ENCODE results near the gene BNIPL. TPM values are rescaled to one million over a fixed set of nuclear protein-coding genes. Genes with fewer than 3 reads are reported as not detected.

BNIPL gene
- total and polyA plus RNA-seq, 2 of the 4 experiments (the other 2 are of a cell fraction) = under 0.01 to 0.38 TPM

- Histone ChIP-seq H3K9me3 (ENCODE audit: control insufficient read depth, insufficient read depth, low read length) (no peaks in the 10 kb centered on the region), H3K23ac (ENCODE audit: low read depth, low read length) (no peak overlapping the region), H2BK15ac (ENCODE audit: low read depth, low read length) (no peak overlapping the region), H2BK5ac (ENCODE audit: low read depth, low read length, poor library complexity, severe bottlenecking) (no peak overlapping the region), H2BK20ac (ENCODE audit: low read depth, low read length) (no peak overlapping the region), H4K20me1 (ENCODE audit: insufficient read depth, low read length) (peaks cover 56% of the 10 kb centered on the region), H4K5ac (ENCODE audit: low read depth, low read length) (no peak overlapping the region), H4K91ac (ENCODE audit: insufficient read depth, low read depth, low read length) (no peak overlapping the region), H3K9me1 (ENCODE audit: insufficient read depth, low read length) (peaks cover 23% of the 10 kb centered on the region), H3K79me1 (ENCODE audit: low read depth in 1 of 2, low read length in 2 of 2) (peaks cover 28 to 81% of the 10 kb centered on the region in 2 experiments), H2AFZ (replicated peaks; ENCODE audit: low read length, poor library complexity) (no peak overlapping the region), H2BK120ac (ENCODE audit: low read depth, low read length) (no peak overlapping the region), H4K8ac (ENCODE audit: low read depth in 2 of 2, low read length in 2 of 2) (no peak overlapping the region), H3K14ac (replicated peaks; ENCODE audit: low read depth, low read length) (no peak overlapping the region), H3K4me3 (ENCODE audit: insufficient read depth, low read depth, low read length) (no peak overlapping the region), H3K4me1 (ENCODE audit: control insufficient read depth, insufficient read depth, low read length) (peaks cover 9% of the 10 kb centered on the region), H3K36me3 (ENCODE audit: control insufficient read depth, insufficient read depth, low read length) (peaks cover 50% of the 10 kb centered on the region), H3K18ac (ENCODE audit: low read depth, low read length) (no peak overlapping the region), H3K4me2 (ENCODE audit: low read depth, low read length) (no peak overlapping the region), H3K27ac (ENCODE audit: insufficient read depth, low read length) (no peak overlapping the region), H3K4ac (ENCODE audit: low read depth, low read length) (no peak overlapping the region), H2AK5ac (ENCODE audit: low read depth, low read length) (no peak overlapping the region), H2AK9ac (replicated peaks; ENCODE audit: low read depth, low read length, poor library complexity) (no peak overlapping the region), H3K27me3 (ENCODE audit: control insufficient read depth, insufficient read depth, low read length) (no peaks in the 10 kb centered on the region), H3K9ac (ENCODE audit: low read depth, low read length) (no peak overlapping the region; the same call in 1 of the 2 replicates), H3K56ac (ENCODE audit: extremely low read depth, insufficient read depth, low read length) (no peak overlapping the region)
- no peak for DNase-seq
- no peak for ATAC-seq (ENCODE audit: low read depth)
- WGBS, 2 experiments (ENCODE audit: extremely low coverage in 2 of 2, insufficient read length in 1 of 2) = no CpG with 5 or more reads among the region's 4 CpGs
- ChIA-PET POLR2A (ENCODE audit: unreplicated experiment) (no interaction called here), CTCF (no interaction called here)
- intact Hi-C loops (cut with micrococcal nuclease) = no loop called here
- TF ChIP-seq CHD1 (IDR thresholded peaks at IDR 0.05; ENCODE audit: low read depth, low read length) (no peak), POLR2A (IDR thresholded peaks at IDR 0.05; ENCODE audit: low read depth, low read length) (no peak), CEBPB (IDR thresholded peaks at IDR 0.05; ENCODE audit: low read depth, low read length) (0 out of 2 replicates have a peak, but pooled peaks have one; percentile 18)
- no TSS peak for BruUV-seq (replicated peaks)
- dilution Hi-C loops (cut with HindIII; ENCODE audit: low sequenced_read_pairs, unreplicated experiment) = no loop called here
- in situ Hi-C loops (cut with MboI; ENCODE audit: low sequenced_read_pairs) = no loop called here
Measured at GRCh38 chr1:151054971-151055547, 18.7 kb downstream of the BNIPL start.
